GM21737 (cell line): ENCODE data around the gene TRA2A.

Source experiments
- ATAC-seq: cut with Tn5 transposase; IDR thresholded peaks from one replicate; pipeline ENCODE4 v1.9.1; 2021; ENCODE audit warnings: mild to moderate bottlenecking, moderate library complexity; ENCODE audit not compliant: unreplicated experiment

The TRA2A gene

DNA sequence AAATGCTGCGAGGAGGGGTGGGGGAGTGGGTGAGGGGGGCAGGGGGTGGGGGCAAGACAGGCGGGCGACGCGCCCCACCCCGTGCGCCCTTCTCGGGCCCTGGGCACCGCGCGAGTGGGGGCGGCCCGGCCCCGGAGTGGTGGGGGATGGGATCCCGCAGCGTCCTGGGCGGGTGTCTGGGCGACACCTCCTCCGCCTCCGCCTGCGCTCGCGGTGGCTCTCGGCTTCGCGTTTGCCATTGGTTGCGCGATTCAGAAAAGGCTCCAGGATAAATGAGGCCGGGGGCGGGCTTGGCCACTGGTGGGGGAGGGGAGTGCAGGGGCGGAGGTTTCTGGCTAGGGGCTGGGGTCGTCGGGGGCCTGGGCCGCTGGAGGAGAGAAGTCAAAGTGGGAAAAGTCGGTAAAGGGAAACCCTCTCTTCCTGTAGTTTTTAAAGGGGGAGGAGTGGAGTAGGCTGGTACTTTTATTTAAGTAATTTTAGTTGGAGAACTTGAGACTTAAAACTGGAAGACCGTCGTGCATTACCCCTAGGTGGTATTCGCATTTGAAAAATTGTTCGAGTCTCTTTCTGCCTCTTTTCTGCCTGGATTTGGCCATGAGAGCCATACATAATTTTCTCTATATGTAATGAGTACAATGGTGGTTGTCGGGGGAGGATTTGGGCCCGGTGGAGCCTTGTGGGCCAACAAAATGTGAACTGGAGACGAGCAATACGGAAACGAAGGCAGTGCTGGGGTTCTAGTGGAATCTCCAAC, 60.5 kb downstream of the TRA2A start:
- ATAC-seq = no peak

GRCh38 chr7:23470330-23471105, 61.3 kb downstream of the TRA2A start, which contains the start of gene IGF2BP3:
Gene IGF2BP3, minus strand, starts transcription at chr7:23470491. Its CDS starts 381 bp downstream, at chr7:23470110.
- no peak for ATAC-seq

- ATAC-seq = no peak
Observed at GRCh38 chr7:23469961-23470250, 61.9 kb downstream of the TRA2A start.

- ATAC-seq = no peak
Observed at GRCh38 chr7:23469150-23469960, 62.4 kb downstream of the TRA2A start.

GRCh38 chr7:23468526-23469149, 63.1 kb downstream of the TRA2A start:
- ATAC-seq = no peak

- ATAC-seq = no peak
Observed at GRCh38 chr7:23467806-23468525, 63.8 kb downstream of the TRA2A start.

GRCh38 chr7:23467291-23467805, 64.4 kb downstream of the TRA2A start:
- ATAC-seq = no peak

DNA sequence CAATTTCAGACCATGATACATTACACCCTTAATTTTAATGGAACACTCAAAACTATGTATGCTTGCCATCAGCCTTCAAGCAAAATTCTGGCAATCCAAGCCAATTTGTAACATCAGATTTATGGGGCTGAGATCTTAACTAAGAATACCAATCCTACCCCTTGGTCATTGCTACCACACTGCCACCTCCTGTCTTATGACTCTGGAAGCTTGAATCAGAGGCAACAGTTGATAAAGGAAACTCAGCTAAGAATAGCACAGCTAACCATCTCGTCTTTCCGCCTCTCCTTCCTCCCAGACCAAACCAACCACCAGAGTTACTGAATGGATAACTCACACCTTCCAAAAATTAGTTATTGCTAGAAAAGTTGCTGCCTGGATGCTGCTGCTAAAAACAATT, 68.9 kb downstream of the TRA2A start:
- ATAC-seq = no peak

DNA sequence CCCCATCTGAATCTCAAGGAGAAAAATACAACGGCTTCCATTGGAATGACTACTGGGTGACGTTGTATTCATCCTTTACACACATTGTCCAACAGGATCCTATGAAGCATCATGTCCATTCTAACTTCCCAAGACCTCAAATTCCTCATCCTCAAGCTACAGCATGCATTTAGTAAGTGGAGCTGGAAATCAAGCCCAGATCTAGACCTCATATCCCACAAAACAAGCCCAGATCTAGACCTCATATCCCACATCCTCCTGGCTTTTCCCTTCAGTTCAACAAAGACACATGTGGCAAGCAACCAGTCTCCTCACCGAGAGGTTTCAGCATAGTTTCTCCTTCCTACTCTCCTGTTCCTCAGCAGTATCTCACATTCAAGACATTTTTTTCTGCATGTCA, 73.7 kb downstream of the TRA2A start:
- ATAC-seq = no peak

DNA sequence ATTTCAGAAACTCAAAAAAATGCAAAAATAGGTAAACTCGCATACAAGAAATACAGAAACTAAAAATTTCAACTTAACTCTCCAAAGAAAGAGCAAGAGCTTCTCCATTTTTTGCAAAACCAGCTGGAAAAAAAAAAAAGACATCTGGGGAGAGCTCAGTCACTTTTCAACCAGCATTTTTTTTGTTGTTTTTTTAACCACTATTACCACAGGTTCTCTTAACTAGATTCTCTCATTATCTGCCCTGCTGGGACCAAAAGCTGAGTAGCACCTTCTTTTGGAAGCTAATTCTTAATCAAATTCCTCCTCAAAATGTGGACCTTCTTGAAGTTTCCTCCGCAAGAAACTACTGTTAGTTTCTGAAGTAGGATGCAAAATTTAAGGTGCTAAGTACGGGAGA, 75.7 kb downstream of the TRA2A start:
- no peak for ATAC-seq

GRCh38 chr7:23454881-23455526, 76.8 kb downstream of the TRA2A start:
- ATAC-seq = no peak
